ENCODE measurements around the gene ZNF385B.

Gene ZNF385B

GRCh38 chr2:179455824-179456223, 405.6 kb downstream of the ZNF385B start (continued):
- no peak for TF ChIP-seq HOXA7 (CRISPR knock-in tag; IDR thresholded peaks at IDR 0.05; ENCODE audit: borderline replicate concordance)
- no peak for TF ChIP-seq SP2 (tag by site-specific recombination; IDR thresholded peaks at IDR 0.05)
- no peak for TF ChIP-seq PATZ1 (tag by site-specific recombination; IDR thresholded peaks at IDR 0.05)
- TF ChIP-seq ZNF707 (tag by site-specific recombination; IDR thresholded peaks at IDR 0.05): no peak

- no peaks in the 10 kb centered on the region for H3K9me3 ChIP-seq (ENCODE audit: control insufficient read depth, insufficient read depth, low read depth, low read length)
- ChIA-PET POLR2A (no interaction called here), CTCF (interaction anchor here (0.6 to 1.2 kb wide), 2 partner anchors 15 to 181 kb away, joined by 3 to 12 read pairs; no protein-coding TSS in a partner anchor)
- no peak overlapping the region for H3K4me3 ChIP-seq (ENCODE audit: low read depth, low read length)
- no peak overlapping the region for H3K27ac ChIP-seq (ENCODE audit: extremely low read depth, low read depth, low read length)
- H3K4me1 ChIP-seq (ENCODE audit: control insufficient read depth, insufficient read depth, low read length): no peaks in the 10 kb centered on the region
- TF ChIP-seq ZNF658 (tag by site-specific recombination; IDR thresholded peaks at IDR 0.05) (no peak), KLF8 (tag by site-specific recombination; IDR thresholded peaks at IDR 0.05) (no peak), ZNF645 (tag by site-specific recombination; IDR thresholded peaks at IDR 0.05) (no peak), KLF16 (tag by site-specific recombination; IDR thresholded peaks at IDR 0.05) (no peak), ZNF677 (tag by site-specific recombination; IDR thresholded peaks at IDR 0.05) (no peak), ZNF148 (tag by site-specific recombination; IDR thresholded peaks at IDR 0.05; ENCODE audit: borderline replicate concordance) (no peak), ZNF558 (tag by site-specific recombination; IDR thresholded peaks at IDR 0.05) (no peak)
- H3K36me3 ChIP-seq (ENCODE audit: control insufficient read depth in 2 of 2, insufficient read depth in 1 of 2, low read length in 2 of 2): no peaks in the 10 kb centered on the region
These were observed 406.3 kb downstream of the ZNF385B start for GRCh38 chr2:179455172-179455524.

GRCh38 chr2:179454443-179455171, 406.8 kb downstream of the ZNF385B start:
- ChIA-PET CTCF (interaction anchor here (0.6 to 1.2 kb wide), 3 partner anchors 14 to 180 kb away, joined by 3 to 12 read pairs (median 8); no protein-coding TSS in a partner anchor), POLR2A (no interaction called here)
- Histone ChIP-seq H3K36me3 (ENCODE audit: control insufficient read depth in 2 of 2, insufficient read depth in 1 of 2, low read length in 2 of 2) (no peaks in the 10 kb centered on the region), H3K27ac (ENCODE audit: extremely low read depth, low read depth, low read length) (no peak overlapping the region), H3K4me1 (ENCODE audit: control insufficient read depth, insufficient read depth, low read length) (no peaks in the 10 kb centered on the region), H3K9me3 (ENCODE audit: control insufficient read depth, insufficient read depth, low read depth, low read length) (no peaks in the 10 kb centered on the region), H3K4me3 (ENCODE audit: low read depth, low read length) (no peak overlapping the region)
- TF ChIP-seq ZNF148 (tag by site-specific recombination; IDR thresholded peaks at IDR 0.05; ENCODE audit: borderline replicate concordance): no peak
- no peak for TF ChIP-seq ZBTB17 (tag by site-specific recombination; IDR thresholded peaks at IDR 0.05)
- TF ChIP-seq ZNF639 (tag by site-specific recombination; IDR thresholded peaks at IDR 0.05): no peak
- TF ChIP-seq ZNF555 (tag by site-specific recombination; conservative IDR thresholded peaks at IDR 0.05): no peak
- TF ChIP-seq ZNF266 (tag by site-specific recombination; IDR thresholded peaks at IDR 0.05; ENCODE audit: low read depth): no peak
- TF ChIP-seq ZNF362 (tag by site-specific recombination; IDR thresholded peaks at IDR 0.05): no peak
